DMS53 (cell line): ENCODE data around the gene CABCOCO1.
"Not testable (repeated sequence)": the region's sequence is repeated elsewhere in the genome, so short reads cannot be mapped to it uniquely, and the experiment has no call there.

Experiments used
- DNase-seq: peaks from one replicate; lab custom pipeline; 2025; lab: John Stamatoyannopoulos, UW

The CABCOCO1 gene

GRCh38 chr10:61643316-61643751 lies 19.4 kb upstream of the CABCOCO1 start:
- no peak for DNase-seq

DNA sequence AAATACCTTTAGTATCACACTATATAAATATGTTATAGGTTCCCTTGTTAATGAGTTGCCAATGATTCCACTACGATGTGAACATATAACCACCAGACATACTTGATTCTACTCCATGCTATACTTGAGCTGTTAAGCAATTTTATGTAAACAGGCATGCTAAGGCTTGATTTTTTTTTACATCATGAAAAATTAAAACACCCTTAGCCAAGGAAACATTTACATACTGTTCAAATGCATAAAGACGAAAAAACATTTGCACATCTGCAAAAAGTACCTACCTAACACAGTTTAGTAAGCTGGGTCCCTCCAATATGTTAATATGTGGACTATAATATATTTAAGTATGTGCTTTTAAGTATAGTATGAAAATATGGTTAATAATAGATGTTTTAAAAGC lies 9.0 kb upstream of the CABCOCO1 start:
- no peak for DNase-seq

GRCh38 chr10:61655335-61655851 lies 7.3 kb upstream of the CABCOCO1 start:
- no peak for DNase-seq

DNA sequence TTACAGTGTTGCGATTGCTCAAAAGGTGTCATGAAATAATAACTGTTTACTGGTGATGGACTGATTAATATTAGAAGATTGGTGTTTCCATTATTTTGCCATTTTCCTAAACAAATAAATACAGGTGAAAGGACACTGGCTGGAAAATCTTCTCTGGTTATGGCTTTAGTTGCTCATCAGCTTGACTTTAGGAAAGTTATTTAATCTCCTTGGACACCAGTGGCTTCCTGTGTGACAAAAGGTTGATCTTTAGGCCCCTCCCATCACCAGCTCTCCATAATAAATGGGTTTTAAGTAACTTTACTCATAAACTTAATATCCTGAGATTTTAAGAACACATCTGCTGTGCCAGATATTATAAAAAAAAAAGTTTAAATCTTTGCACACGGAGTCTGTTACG lies 737 bp downstream of the CABCOCO1 start:
- DNase-seq: peak; percentile 7

GRCh38 chr10:61664985-61665384 lies 2.3 kb downstream of the CABCOCO1 start:
- DNase-seq: no peak

DNA sequence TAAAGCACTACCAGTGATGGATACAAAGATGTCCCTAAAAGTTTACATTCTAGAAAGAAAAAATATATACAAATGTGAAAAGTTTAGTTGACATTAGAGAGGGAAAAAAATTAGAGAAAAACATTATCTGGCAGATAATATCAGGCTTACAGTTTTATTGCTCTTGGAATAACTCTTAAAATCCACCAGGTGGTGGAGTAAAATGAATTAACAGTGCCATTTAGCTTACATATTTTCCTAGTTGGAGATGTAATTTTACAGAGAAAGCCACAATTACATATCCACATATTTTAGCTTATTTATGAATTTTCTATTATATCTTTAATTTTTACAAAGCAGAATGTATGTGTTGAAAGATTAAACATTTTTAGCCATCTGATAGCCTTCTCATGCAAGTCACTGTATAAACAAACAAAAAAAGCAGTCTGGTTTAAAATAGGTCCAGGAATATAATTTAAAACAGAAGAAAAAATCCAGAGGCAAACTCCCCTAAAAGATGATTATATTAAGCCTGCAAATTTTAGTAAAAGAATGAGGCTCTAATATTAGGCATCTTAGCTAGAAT lies 6.5 kb downstream of the CABCOCO1 start:
- DNase-seq: no peak

GRCh38 chr10:61669849-61670248 lies 7.1 kb downstream of the CABCOCO1 start:
- no peak for DNase-seq

DNA sequence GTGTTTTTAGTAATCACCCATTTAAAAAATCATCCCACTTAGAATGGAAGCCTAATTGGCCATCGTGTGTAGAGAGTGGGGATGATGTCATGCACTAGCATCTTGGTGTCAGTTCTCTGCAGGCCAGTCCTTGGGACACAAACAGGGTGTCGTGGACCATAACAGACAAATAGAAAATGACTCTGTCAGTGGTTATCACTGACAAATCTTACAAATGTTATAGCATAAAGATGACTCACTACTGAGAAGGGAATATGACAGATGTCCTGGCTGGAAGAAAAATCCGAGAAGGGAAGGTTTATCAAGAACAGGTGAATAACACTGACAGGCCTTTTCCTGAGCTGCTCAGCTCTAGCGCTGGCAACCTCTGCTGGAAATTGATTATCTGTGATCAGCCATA lies 10.6 kb downstream of the CABCOCO1 start:
- no peak for DNase-seq

DNA sequence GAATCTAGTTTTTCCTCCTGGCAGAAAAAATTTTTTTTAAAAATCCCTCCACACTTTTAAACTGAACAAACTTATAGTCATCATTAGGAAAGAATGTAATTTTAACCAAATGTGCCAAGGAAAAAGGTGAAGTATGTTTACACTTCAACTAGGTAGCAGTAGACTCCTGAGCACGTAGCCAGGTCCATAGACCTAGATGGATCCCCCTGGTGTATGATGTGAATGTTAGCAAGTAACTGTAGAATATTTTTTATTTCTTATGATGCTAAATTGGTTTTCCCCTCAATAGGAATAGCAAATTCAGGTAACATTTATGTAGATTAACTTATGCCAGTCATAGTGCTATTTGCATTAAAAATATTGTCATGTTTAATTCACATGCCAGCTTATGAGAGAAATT lies 19.6 kb downstream of the CABCOCO1 start:
- no peak for DNase-seq

- DNase-seq: no peak
Observed at GRCh38 chr10:61683319-61683718, 20.6 kb downstream of the CABCOCO1 start.

- no peak for DNase-seq
Observed at GRCh38 chr10:61684894-61685507, 22.3 kb downstream of the CABCOCO1 start.

- DNase-seq: no peak
Observed at GRCh38 chr10:61688551-61689308, 26.0 kb downstream of the CABCOCO1 start.

GRCh38 chr10:61691667-61692066 lies 28.9 kb downstream of the CABCOCO1 start:
- not testable (repeated sequence) for DNase-seq

DNA sequence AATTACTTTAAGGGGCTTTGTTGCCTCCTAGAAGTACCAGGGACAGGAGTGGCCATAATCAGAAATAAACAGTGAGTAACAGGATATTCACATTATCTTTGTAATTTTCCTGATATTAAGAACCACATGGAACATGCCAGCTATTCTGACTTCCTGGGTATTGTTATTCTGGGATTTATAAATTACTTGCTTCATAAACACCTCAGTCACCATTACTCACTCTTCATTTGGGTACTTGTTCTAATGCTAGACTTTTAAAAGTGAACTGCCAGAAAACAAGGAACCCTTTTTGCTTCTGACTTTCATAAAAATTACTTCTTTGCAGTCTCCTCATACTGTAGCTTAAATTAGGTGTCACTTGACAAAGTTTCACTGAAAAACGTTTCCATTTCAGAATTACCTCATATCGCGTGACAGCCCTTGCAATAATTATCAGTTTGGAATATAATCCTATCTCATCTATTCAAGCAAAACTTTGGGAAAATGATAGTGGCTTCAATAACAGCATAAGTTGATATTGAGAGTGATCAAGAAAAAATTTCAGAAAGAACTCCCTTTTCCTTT lies 29.8 kb downstream of the CABCOCO1 start:
- no peak for DNase-seq

- DNase-seq: no peak
Observed at GRCh38 chr10:61698968-61699655, 36.4 kb downstream of the CABCOCO1 start.

- DNase-seq: no peak
Observed at GRCh38 chr10:61701055-61701705, 38.5 kb downstream of the CABCOCO1 start.

- DNase-seq: no peak
Observed at GRCh38 chr10:61701706-61702105, 39.0 kb downstream of the CABCOCO1 start.

GRCh38 chr10:61702584-61702983 lies 39.9 kb downstream of the CABCOCO1 start:
- peak; percentile 44 for DNase-seq

DNA sequence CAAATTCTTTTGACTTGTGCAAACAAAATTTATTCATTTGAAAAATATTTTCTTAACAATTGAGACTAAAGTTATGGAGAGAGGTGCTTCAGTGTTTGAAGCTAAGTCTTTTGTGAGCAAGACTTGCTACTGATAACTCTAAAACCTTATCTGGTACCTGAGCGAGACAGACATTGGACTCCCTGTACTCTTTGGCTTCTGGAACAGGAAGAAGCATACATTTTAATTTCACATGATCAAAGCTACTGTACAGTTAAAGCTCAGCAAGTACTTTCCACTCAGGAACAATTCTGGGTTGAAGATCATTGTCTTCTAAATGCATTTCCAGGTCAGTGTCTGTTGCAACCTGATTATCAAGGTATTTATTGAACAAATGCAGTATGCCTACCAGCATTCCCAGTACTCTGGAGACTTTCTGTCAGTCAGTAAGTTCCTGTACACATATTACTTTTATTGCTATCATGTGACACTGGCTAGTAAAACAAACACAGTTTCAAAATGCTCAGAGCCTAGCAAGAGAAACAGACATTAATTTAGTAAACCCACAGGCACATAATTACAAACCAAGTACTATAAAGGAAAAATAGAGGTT lies 42.4 kb downstream of the CABCOCO1 start:
- no peak for DNase-seq

DNA sequence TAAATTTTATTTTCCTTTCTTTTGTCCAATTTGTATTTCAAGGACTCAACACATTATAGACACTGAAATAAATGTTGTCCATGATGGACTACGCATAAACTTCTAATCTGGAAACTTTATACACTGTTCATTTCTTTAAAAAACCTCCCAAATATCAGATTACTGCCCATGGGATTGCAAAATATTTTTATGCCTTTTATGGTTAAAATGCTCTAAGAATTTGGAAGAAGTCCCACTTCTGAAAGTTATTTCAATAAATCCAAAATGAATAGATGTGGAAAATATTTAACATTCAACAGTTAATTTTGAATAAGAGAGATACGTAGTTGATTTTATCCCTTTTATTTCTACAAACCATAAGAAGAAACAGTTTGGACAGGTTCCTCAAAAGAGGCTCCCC lies 46.1 kb downstream of the CABCOCO1 start:
- DNase-seq: no peak

DNA sequence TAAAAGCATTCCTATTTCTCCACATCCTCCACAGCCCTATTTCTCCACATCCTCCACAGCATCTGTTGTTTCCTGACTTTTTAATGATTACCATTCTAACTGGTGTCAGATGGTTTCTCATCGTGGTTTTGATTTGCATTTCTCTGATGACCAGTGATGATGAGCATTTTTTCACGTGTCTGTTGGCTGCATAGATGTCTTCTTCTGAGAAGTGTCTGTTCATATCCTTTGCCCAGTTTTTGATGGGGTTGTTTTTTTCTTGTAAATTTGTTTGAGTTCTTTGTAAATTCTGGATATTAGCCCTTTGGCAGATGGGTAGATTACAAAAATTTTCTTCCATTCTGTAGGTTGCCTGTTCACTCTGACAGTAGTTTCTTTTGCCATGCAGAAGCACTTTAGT lies 49.4 kb downstream of the CABCOCO1 start:
- not testable (repeated sequence) for DNase-seq
